HG02678 (cell line): ENCODE data around the gene KCNH2.

Experiments used
- ATAC-seq: cut with Tn5 transposase; IDR thresholded peaks from one replicate; pipeline ENCODE4 v1.9.1; 2021; ENCODE audit warnings: mild to moderate bottlenecking, moderate library complexity; ENCODE audit not compliant: unreplicated experiment

KCNH2 gene

DNA sequence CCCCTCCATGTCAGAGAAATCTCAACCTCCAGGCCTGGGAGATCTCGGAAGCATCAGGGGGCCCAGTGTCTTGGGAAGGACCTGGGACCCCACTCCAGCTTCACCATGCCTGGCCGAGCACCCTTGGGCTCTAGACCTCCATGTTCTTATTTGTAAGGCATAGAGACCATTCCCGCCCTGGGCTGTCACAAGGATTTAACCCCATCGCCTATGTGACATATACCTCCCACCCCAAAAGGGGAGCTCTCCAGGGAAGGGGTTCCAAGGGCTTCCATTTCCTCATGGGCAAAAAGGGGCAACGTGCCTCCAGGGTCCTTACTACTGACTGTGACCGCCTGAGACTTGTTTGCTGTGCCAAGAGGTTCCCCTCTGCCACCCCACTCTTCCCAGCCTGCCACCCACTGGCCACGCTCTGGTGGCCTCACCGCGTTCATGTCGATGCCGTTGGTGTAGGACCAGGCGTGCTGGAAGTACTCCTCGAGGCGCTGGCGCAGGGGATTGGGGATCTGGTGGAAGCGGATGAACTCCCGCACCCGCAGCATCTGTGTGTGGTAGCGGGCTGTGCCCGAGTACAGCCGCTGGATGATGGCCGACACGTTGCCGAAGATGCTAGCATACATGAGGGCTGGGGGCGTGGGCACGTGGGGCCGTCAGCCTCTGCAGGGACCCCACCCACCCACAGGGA is 27.5 kb downstream of the KCNH2 start:
- ATAC-seq = no peak

DNA sequence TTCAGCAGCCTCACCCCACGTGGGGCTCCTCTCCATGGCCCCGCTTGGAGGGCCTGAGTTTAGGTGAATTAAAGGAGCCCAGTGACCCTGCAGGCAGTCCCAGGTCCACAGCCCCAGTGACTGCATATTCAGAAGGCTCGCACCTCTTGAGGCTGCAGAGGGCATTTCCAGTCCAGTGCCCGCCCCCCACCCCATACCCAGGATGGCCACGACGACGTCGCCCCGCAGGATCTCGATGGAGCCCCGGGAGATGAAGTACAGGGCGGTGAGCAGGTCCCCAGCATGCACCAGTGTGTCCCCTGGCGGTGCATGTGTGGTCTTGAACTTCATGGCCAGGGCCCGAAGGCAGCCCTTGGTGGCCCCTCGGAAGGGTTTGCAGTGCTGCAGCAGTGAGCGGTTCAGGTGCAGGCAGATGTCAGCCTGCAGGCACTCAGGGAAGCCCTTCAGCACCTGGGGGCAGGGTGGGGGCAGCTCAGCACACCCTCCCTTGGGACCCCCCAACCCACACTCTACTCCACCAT is 28.1 kb downstream of the KCNH2 start:
- ATAC-seq = no peak

DNA sequence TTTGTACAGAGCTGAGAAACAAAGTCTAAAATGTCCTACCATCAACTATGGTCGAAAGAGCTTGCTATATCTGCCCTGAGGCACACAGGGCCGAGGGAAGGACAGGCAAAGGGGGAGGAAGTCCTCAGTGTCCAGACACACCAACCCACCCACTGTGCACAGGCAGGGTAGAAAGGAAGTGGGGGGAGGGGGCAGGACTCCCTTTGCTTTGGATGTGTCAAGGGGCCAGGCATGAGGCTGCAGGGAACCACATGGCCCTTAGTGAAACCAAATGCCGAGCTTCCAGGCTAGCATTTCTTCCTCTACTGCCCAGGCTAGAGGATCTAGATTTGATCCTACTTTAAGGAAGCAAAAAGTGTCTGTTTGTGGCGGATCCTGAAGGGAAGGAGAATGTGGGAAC is 28.6 kb downstream of the KCNH2 start:
- no peak for ATAC-seq

DNA sequence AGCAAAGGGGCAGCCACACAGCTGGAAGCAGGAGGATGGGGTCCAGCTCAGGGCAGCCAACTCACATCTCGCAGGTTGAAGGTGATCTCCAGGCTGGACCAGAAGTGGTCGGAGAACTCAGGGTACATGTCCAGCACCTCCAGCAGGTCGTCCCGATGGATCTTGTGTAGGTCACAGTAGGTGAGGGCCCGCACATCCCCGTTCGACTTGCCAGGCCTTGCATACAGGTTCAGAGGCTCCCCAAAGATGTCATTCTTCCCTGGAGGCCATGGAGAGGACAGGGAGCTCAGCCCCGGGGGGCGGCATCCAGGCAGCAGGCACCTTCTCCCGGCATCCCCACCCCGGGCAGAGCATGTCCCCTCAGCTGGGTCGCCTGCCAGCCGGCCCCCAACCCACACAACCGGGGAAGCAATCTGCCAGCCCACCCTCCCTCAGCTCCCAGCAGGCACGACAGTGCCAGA is 29.3 kb downstream of the KCNH2 start:
- no peak for ATAC-seq

DNA sequence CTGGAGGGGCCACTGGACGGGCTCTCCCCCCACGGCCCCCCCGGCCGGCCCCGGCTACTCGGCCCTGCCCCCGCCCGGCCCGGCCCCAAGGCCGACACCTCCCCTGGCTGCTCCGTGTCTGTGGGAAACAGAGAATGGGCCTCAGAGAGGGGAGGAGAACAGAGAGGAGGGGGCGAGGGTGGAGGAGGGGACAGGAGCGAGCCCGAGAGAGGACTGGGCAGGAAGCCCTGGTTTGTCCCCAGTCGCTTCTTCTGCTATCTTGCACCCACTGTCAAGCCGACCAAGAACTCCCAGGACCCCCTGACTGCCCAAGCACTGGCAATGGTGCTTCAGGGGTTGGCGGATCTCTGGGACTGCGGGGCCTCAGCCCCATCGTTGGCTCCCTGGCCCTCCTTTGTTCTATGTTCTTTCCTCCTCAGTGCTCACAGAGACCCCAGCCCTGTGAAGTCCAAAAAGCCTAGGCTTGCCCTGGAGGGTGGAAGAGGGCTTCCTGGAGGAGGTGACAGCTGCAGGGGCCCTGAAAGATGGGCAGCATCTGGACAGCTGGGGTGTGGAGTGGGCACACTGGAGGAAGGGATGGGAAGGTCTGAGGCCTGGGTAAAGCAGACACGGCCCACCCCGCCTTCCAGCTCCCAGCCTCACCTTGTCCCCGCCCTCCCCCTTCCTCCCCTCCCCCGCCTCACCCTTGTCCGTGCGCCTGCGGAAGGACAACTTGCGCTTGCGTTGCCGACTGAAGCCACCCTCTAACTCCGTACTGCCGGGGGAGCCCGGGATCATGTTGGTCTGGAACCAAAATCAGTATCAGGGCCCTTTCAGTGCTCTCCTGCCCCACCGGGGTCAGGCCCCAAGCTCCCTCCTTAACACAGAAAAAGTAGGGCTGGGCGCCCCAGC is 30.1 kb downstream of the KCNH2 start:
- no peak for ATAC-seq

GRCh38 chr7:150947241-150947745 is 30.8 kb downstream of the KCNH2 start:
- no peak for ATAC-seq

DNA sequence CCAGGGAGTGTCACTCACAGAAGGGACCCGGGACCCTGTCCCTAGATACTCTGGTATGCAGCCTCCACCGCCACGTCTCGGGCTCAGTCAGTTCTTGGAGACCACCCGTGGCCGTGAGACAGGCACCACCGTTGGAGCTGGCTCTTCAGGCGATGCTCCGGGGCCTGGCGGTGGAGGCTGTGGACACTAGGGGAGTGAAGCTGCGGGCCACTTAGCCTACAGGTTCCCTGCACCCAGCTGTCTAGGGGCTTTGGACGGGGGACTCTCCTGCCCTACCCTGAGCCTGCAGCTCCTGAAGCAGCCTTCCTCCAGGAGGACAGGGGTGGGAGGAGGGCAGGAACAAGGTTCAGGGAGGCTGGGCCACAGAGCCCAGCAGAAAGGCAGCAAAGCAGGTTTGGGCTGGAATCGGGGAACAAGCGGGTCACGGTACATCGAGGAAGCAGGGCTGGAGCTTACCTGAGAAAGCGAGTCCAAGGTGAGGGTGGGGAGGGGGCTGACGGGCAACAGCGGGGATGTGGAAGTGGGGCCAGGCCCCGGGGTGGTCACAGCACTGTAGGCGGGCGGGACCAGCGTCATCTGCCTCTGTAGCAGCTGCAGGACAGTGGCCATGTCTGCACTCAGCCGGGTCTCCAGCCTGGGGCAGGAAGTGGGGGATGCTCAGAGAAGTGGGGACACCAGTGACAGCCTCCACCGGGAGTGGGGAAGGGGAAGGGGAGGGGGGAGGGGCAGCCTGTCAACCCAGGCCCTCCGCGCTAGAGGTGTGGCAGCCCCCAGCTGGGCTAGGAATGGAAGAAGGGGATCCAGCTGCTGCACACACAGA is 31.5 kb downstream of the KCNH2 start:
- ATAC-seq = no peak

- ATAC-seq = no peak
These were observed 32.2 kb downstream of the KCNH2 start for GRCh38 chr7:150945853-150946420.

GRCh38 chr7:150945171-150945852 is 32.8 kb downstream of the KCNH2 start:
- no peak for ATAC-seq

DNA sequence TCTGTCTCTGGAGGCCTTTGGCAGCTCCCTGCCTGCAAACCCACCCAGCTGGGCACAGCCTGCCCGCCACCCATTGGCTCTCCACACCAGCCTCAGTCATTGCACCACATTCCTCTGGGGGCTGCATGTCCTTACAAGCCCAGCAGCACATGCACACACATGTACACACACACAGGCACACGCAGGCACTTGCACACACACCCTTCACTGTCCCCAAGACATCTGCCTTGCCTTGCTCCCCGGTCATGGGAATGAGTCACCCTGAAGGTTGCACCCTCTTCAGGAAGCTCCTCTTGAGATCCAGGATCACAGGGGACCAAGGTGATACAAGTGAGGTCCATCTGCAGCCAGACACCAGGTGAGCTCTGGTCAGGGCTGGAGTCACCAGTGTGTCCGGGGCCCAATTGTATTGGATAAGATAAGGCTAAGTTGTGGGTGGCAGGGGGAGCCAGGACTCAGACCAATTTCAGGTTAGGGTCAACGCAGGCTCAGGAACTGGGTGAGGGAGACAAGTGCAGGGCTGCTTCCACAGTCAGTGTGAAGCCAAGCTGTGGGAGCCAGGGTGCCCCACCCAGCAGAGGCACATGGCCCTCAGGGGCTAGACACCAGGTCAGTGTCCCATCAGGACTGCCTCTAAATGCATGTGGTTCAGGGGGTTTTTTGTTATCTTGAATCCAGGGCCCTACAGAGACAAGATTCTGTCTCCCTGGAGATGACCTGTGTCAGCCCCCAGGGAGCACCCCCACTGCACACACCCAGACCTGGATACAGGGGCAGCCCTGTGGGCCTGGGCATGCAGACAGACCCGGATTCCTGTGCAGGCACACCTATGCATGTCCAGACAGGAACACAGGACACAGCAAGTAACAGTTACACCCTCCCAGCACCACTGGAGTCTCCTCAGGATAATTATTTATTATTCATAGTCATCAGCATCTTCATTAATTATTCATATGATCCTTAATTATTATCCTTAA is 33.8 kb downstream of the KCNH2 start:
- ATAC-seq = no peak

DNA sequence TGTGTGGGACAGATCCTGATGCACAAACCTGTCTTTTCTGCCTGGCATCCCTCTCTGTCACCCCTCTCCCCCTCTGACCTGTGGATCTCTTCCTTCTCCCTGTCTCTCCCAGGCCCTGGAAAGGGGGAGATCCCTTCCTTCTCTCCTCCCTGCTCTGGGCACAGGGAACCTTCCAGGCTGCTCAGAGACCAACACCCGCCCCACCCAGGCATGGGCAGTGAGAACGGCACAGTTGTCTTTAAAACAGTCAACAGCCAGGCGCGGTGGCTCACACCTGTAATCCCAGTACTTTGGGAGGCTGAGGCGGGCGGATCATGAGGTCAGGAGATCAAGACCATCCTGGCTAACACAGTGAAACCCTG is 34.7 kb downstream of the KCNH2 start:
- no peak for ATAC-seq

GRCh38 chr7:150942591-150943452 is 35.3 kb downstream of the KCNH2 start:
- no peak for ATAC-seq

GRCh38 chr7:150942001-150942590 is 36.0 kb downstream of the KCNH2 start:
- ATAC-seq = no peak

DNA sequence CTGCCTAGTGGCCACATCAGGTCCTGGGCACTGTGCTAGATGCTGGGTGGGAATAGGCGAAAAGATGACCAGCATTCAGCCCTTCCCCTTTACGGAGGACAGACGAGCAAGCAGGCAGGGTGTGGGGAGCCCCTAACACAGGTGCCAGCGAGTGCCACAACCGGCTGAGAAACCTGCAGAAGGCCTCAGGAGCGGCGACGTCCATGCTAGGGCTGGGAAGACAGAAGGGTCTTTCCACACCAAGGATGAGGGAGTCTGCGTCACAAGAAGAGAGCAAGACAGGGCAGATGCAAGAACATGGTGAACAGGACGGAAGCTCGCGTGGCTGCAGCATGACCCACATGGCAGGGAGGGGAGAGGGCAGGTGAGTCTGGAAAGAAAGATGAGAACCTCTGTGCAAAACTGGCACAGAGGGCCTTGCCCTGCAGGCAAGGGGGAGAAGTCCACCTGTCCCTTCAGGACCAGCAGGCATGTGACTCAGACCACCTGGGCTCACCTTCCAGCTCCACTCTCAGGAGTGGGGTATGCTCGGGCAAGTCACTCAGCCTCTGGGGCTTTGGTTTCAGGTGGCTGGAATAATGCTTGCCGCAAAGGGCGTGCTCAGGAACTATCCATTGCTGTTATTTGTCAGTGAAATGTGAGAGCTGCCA is 36.6 kb downstream of the KCNH2 start:
- ATAC-seq = no peak

DNA sequence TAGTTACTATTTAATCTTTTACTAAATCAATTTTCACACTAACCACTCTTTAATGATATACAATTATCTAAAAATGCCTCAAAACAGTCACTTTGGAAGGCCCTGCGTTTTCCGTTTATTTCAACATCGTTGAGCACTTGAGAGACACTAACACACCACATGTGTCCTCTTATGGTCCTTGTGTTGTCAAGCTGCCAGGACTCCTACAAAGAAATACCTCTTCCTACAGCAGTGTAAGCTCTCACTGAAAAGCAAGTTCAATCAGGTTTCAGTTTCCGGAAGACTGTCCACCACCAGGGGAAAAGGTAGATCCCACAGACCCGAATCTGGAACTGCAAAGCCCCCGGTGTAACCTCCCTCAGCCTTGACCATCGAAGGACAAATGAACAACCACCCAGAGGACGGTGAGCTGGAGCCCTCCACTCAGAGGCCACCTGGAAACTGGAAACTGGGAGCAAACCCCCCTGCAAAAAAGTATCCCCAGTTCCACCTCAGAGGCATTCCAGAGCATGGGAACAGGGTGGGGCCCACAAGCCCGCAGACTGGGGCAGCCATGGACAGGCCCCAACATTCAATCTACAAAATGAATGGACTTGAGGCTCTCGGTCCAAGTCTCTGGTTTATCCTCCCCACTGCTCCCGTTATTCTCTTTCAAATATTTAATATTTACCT is 37.6 kb downstream of the KCNH2 start:
- ATAC-seq = no peak

GRCh38 chr7:150939466-150939865 is 38.7 kb downstream of the KCNH2 start:
- ATAC-seq = no peak

GRCh38 chr7:150939052-150939451 is 39.1 kb downstream of the KCNH2 start:
- ATAC-seq = no peak
